Measurements from ENCODE around the gene MAP1A.

Gene MAP1A

DNA sequence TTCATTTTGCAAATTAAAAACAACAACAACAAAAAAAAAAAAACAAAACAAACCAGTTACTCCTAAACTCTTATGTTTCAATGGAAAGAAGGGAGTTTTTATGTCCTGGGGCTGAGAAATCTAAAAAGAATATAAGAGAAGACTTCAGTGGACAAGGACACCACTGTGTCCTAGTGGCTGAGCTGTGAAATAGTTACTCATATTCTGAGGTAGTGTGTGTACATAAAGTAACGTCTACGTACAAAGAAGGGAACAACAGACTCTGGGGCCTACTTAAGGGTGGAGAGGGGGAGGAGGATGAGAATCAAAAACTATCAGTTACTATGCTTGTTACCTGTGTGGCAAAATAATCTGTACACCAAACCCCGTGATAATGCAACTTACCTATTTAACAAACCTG, 18.4 kb upstream of the MAP1A start:
- Mint-ChIP-seq H3K4me3 (no peak overlapping the region), H3K27me3 (no peaks in the 10 kb centered on the region), H3K27ac (no peak overlapping the region), H3K4me1 (ENCODE audit: low read depth) (no peaks in the 10 kb centered on the region), H3K9me3 (no peaks in the 10 kb centered on the region), H3K36me3 (ENCODE audit: low read depth) (no peaks in the 10 kb centered on the region)
- intact Hi-C loops (cut with micrococcal nuclease): no loop called here

DNA sequence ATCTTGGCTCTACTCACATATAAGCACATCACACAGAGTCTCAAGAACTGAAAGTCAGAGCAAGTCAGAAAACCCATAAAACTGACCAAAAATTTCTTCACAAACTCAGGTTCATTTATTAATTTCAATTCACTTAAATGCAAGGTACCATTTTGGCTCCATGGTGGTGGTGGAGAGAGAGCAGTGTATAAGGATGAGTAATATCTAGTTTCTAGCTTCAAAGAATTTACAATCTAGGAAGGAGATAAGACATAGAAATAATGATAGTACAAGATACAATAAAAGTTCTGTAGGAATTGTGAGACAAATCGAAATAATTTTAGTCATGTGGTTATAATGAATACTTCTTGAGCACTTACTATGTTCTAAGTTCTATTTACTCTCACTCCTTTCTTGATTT, 17.8 kb upstream of the MAP1A start:
- Mint-ChIP-seq H3K4me1 (ENCODE audit: low read depth) (no peaks in the 10 kb centered on the region), H3K27me3 (no peaks in the 10 kb centered on the region), H3K9me3 (no peaks in the 10 kb centered on the region), H3K27ac (no peak overlapping the region), H3K4me3 (no peak overlapping the region), H3K36me3 (ENCODE audit: low read depth) (no peaks in the 10 kb centered on the region)
- intact Hi-C loops (cut with micrococcal nuclease): no loop called here

DNA sequence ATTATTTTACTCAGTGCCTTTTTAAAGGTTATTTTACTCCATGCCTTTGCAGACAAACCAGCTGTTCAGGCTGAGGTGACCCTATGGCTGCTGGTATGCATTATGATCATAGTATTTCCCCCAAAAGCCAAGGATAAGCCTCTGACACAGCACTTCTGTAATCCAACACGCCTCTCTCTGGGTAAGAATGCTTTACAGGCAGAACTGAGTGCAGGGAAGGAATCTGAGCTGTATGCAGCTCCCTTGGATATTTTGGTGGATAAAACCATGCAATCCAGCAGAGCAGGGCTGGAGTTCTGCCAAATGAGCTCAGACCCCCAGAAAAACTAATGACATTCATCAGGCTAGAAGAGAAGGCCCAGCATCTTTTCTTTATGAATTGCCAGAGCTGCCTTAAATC, 11.7 kb upstream of the MAP1A start:
- Mint-ChIP-seq H3K27ac (no peak overlapping the region), H3K4me3 (no peak overlapping the region), H3K4me1 (ENCODE audit: low read depth) (peaks cover 13% of the 10 kb centered on the region), H3K9me3 (no peaks in the 10 kb centered on the region), H3K27me3 (no peaks in the 10 kb centered on the region), H3K36me3 (ENCODE audit: low read depth) (peaks cover 7% of the 10 kb centered on the region)
- intact Hi-C loops (cut with micrococcal nuclease): no loop called here

DNA sequence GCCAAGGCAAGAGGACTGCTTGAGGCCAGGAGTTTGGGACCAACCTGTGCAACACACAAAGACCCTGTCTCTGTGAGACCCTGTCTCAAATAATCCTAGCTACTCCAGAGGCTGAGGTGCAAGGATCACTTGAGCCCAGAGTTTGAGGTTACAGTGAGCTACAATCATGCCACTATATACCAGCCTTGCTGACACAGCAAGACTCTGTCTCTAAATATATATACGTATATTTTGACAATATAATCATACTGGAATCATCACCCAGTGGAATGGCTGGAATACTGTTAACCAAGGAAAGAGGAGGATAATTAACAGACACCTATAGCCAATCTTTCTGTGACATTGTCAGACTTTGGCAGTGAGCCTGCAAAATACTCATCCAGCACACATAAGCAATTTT, 9.0 kb upstream of the MAP1A start:
- peaks cover 25% of the 10 kb centered on the region for H3K4me1 Mint-ChIP-seq (ENCODE audit: low read depth)
- peaks cover 17% of the 10 kb centered on the region for H3K27me3 Mint-ChIP-seq

DNA sequence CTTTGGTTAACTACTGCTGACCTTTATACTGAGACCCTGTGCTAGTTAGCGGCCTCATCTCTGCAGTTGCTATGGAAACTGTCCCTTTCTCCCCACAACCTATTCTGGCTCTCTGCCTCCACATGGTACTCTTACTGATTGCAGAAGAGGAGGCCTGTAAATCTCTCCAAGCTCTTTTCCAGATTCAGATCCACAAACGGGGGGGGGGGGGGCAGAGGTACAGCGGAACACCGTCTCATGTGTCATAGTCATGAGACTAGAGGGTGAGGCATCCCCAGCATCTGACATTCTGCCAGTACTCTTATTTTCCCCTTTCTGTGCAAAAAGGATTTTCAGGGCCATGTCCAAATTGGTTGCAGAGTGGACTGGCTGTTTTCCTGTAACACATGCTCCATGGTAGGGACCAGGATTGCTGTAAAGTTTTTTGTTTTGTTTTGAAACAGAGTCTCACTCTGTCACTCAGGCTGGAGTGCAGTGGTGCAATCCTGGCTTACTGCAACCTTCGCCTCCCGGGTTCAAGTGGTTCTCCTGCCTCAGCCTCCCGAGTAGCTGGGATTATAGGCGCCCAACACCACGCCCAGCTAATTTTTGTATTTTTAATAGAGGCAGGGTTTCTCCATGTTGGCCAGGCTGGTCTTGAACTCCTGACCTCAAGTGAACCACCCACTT, 8.3 kb upstream of the MAP1A start:
- Mint-ChIP-seq H3K36me3 (ENCODE audit: low read depth) (peaks cover 7% of the 10 kb centered on the region), H3K4me1 (ENCODE audit: low read depth) (peaks cover 30% of the 10 kb centered on the region), H3K27ac (no peak overlapping the region), H3K9me3 (no peaks in the 10 kb centered on the region), H3K4me3 (no peak overlapping the region), H3K27me3 (peaks cover 17% of the 10 kb centered on the region)
- intact Hi-C loops (cut with micrococcal nuclease): no loop called here

More for the DNA sequence above, 9.0 kb upstream of the MAP1A start:
- H3K9me3 Mint-ChIP-seq: no peaks in the 10 kb centered on the region
- H3K36me3 Mint-ChIP-seq (ENCODE audit: low read depth): peaks cover 7% of the 10 kb centered on the region
- no peak overlapping the region for H3K4me3 Mint-ChIP-seq
- intact Hi-C loops (cut with micrococcal nuclease): no loop called here
- H3K27ac Mint-ChIP-seq: no peak overlapping the region

DNA sequence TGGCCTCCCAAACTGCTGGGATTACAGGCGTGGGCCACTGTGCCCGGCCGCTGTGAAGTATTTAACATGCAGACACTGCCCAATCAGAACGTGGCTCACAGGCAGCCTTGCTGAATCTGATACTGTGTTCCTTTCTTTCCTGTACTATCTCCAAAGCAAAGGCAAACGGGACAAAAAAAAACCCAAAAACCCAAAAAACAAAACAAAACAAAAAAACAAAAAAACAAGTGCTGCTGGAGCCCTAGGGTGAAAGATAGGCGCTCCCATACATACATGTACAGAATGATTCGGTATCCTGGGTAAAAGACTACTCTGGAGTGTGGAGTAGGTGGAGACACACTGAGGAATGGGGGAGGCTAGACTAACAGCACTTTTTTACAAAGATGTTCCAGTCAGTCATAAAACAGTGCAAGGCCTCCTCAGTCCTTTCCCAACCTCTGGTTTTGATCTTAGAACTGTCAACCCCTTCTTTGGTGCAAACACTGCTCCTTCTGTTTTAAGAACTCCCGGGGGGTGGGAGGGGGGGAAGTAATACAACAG, 7.7 kb upstream of the MAP1A start:
- H3K27ac Mint-ChIP-seq: peak overlapping the region; percentile 97
- H3K27me3 Mint-ChIP-seq: peaks cover 17% of the 10 kb centered on the region
- peaks cover 7% of the 10 kb centered on the region for H3K36me3 Mint-ChIP-seq (ENCODE audit: low read depth)
- peak overlapping the region; percentile 83 for H3K4me3 Mint-ChIP-seq
- H3K4me1 Mint-ChIP-seq (ENCODE audit: low read depth): peaks cover 34% of the 10 kb centered on the region
- H3K9me3 Mint-ChIP-seq: no peaks in the 10 kb centered on the region
- intact Hi-C loops (cut with micrococcal nuclease): loop anchor here (1.0 kb wide), 1 partner anchor 16 kb away; the partner anchor contains the start of gene TP53BP1

DNA sequence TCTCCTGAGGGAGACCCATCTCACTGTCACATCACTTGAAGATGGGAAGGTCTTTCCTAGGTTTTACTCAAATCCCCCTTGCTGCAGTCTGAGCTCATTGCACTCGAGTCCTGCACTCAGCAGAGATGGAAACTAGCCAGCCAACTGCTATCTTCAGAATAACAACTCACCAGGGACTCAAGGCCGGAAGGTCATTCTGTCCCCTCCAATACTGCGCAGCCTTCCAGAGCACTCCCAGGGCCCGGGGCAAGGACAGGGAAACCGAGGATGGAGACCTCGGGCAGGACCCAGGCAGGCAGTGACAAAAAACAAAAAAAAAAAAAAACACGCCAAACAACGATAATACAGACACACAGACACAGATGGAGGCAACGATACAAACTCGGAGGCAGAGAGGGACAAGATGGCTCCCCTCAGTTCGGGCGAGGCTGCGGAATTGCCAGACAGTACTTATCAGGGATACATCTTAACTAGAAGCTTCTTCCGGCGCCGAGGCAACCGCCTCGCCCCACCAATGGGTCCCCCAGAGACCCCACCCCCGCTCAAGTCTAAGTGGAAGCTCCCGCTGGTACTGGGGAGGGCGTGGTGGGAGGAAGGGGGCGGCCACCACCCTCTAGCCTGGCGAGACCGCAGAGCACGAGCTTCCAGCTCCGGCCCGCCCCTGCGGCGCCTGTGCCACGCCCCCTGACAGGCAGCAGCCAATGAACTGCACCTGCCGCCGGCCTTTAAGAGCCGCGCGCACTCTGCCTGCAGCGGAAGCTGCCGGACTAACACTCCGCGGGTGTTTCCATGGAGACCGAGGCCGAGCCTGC, 7.0 kb upstream of the MAP1A start:
- intact Hi-C loops (cut with micrococcal nuclease): loop anchor here (1.0 kb wide), 1 partner anchor 17 kb away; the partner anchor contains the start of gene TP53BP1
- Mint-ChIP-seq H3K9me3 (no peaks in the 10 kb centered on the region), H3K36me3 (ENCODE audit: low read depth) (peaks cover 7% of the 10 kb centered on the region), H3K27ac (peak overlapping the region; percentile 97), H3K4me1 (ENCODE audit: low read depth) (peaks cover 34% of the 10 kb centered on the region), H3K4me3 (peak overlapping the region; percentile 83), H3K27me3 (peaks cover 17% of the 10 kb centered on the region)

DNA sequence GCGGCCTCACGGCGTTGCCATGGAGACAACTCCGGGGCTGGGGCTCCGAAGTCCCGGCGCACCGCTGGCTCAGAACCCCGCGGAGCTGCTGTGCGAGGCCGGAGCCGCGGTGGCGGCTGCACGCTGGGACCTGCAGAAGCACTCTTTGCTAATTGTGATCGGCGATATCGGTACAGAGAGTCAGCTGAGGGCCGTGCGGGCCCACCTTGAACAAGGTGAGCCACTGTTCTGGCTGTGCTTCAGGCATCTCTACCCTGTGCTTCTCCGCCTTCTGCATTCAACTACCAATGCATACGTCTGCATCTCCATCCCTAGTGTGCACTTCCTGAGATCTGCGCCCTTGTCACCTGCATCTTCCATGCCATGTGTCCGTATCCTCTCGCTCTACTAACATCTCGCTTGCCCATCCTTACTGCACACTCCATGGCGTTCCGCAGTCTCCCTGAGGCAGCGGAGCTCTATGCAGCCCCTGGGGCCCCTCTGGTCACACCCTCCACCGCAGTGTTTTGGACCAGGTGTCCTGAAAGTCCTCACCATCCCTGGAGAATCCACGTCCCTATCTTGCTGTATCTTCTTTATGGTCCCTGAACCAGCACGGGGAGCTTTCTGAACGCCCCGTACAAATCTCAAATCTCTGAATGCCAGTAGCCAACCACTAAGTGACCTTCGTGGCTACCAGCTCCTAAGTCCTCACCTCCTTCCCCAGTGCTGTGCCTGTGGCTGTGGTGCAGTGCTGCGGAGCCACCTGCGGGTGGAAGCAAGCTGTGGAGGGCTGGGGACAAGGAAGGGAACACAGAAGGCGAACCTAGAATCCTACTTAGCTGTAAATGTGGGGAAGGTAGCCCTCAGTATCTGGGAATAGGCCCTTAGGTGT, 6.2 kb upstream of the MAP1A start:
- H3K9me3 Mint-ChIP-seq: no peaks in the 10 kb centered on the region
- H3K27ac Mint-ChIP-seq: peak overlapping the region; percentile 97
- H3K4me1 Mint-ChIP-seq (ENCODE audit: low read depth): peaks cover 41% of the 10 kb centered on the region
- peaks cover 7% of the 10 kb centered on the region for H3K36me3 Mint-ChIP-seq (ENCODE audit: low read depth)
- H3K27me3 Mint-ChIP-seq: peaks cover 20% of the 10 kb centered on the region
- H3K4me3 Mint-ChIP-seq: peak overlapping the region; percentile 83
- intact Hi-C loops (cut with micrococcal nuclease): no loop called here

DNA sequence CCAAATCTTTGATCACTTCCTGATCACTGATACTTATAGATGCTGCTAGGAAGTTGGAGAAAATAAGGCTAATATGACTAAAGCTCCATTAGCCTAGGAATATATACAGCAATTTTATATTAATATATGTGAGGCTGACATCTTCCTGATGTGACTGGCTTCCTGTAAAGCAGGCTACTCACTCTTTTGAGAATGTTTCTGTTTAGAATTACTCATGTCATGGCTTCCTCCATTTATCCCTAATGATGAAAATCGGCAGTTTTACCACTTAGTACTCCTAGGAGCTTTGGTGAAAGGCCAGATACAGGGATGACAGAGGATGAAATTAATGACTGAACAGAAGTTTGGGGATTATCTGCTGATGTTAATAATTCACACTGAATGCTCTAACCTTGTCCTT, 3.9 kb upstream of the MAP1A start:
- Mint-ChIP-seq H3K36me3 (ENCODE audit: low read depth) (peaks cover 7% of the 10 kb centered on the region), H3K4me3 (no peak overlapping the region), H3K27ac (no peak overlapping the region), H3K4me1 (ENCODE audit: low read depth) (peaks cover 64% of the 10 kb centered on the region), H3K9me3 (no peaks in the 10 kb centered on the region), H3K27me3 (peaks cover 40% of the 10 kb centered on the region)
- intact Hi-C loops (cut with micrococcal nuclease): no loop called here

DNA sequence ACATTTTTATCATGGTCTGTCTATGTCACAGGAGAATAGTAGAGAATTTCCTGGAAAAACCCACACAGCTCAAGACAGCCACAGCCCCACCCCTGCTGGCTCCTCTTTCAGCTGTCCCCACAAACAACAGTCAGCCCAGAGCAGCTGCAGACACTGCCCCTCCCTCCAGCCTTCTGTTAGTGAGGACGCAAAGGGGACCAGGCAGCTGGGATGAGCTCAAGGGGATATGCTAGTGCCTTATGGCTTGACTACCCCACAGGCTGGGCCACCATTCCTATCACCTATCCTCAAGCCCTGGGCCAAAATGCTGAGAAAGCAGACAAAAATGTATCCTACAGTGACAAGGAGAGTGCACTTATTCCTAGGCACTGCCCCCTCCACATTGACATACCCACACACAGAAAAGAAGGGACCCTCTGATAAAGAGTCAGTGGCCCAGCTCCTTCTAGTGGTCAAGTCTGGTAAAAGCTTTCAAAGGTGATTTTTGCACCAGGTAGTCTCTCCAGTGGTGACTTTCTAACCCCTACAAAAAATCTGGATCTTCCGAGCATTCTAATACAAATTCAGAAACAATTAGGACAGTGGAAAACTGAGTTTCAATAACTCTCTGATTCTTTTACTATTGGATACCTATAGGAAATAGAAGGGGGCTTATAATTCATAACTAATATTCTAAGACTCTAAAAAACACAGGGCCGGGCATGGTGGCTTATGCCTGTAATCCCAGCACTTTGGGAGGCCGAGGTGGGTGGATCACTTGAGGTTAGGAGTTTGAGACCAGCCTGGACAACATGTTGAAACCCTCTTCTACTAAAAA, 3.0 kb upstream of the MAP1A start:
- Mint-ChIP-seq H3K4me1 (ENCODE audit: low read depth) (peaks cover 72% of the 10 kb centered on the region), H3K4me3 (no peak overlapping the region), H3K36me3 (ENCODE audit: low read depth) (peaks cover 7% of the 10 kb centered on the region), H3K27me3 (peaks cover 49% of the 10 kb centered on the region), H3K27ac (no peak overlapping the region), H3K9me3 (no peaks in the 10 kb centered on the region)
- intact Hi-C loops (cut with micrococcal nuclease): no loop called here

DNA sequence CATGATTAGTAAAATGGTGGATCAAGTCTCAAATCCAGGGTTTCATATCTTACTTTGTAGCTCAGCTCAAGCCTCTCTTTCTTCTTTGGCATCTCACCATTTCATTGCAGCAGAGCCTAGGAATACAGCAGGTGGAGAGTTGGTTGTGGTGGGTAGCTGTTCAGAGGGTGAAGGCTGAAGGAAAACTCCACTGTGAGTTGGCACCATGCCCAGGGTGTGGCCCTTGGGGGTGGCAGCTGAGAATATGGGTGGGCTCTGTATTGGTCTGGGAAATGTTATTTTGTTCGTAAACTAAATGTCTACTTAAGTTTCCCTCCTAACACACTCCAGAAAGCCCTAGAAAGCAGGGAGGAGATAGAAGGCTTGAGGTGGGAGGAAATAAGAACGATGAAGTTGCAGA, 1.7 kb upstream of the MAP1A start:
- intact Hi-C loops (cut with micrococcal nuclease): no loop called here
- H3K27ac Mint-ChIP-seq: no peak overlapping the region
- no peak overlapping the region for H3K4me3 Mint-ChIP-seq
- no peaks in the 10 kb centered on the region for H3K36me3 Mint-ChIP-seq (ENCODE audit: low read depth)
- H3K27me3 Mint-ChIP-seq: peaks cover 52% of the 10 kb centered on the region
- H3K4me1 Mint-ChIP-seq (ENCODE audit: low read depth): peaks cover 72% of the 10 kb centered on the region
- H3K9me3 Mint-ChIP-seq: no peaks in the 10 kb centered on the region

DNA sequence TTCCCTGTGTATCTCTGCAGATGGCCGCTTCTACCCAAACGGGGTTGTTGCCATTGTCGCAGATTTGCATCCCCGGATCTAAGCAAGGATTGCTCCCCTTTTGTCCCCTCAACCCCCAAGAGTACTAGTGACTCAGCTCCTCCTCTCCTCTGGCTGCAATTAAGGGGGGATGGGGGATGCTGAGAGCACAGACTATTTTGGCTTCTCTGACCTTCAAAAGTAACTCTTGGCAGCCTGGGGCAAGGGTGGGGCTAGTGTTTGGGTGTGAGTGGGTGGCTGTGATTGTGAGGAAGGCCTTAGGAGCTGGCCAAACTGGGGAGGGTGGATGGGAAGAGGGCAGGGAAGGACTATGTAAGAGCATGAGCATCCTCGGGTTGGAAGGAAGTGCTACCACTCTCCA, 1.2 kb upstream of the MAP1A start:
- no peak overlapping the region for H3K27ac Mint-ChIP-seq
- H3K4me3 Mint-ChIP-seq: no peak overlapping the region
- H3K36me3 Mint-ChIP-seq (ENCODE audit: low read depth): no peaks in the 10 kb centered on the region
- H3K4me1 Mint-ChIP-seq (ENCODE audit: low read depth): peaks cover 68% of the 10 kb centered on the region
- peaks cover 49% of the 10 kb centered on the region for H3K27me3 Mint-ChIP-seq
- H3K9me3 Mint-ChIP-seq: no peaks in the 10 kb centered on the region
- intact Hi-C loops (cut with micrococcal nuclease): no loop called here

DNA sequence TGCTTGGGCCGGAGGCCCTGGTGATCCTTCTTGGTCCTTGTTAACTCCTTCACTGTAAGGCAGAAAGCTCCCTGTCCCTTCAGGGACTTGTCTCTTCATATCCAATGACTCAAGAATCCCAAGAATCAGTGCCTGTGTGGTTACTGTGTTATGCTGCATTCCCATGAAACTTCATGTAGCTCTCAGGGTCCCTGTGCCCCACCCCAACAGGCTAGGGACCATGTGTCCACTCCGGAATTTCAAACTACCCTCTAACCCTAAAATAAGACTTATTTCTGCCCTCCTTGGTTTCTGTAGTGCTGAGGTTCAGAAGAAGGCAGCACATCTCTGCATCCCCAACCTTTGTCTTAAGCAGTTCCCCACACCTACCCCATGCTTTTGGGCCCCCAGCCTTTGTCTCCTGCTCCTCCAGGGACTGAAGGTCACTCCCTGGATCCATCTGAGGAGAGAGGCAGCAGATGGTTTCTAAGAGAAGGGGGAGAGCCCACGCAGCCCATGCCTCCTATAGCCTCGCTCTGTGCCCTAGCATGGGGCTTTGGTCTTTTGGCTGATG, 531 bp upstream of the MAP1A start:
- Mint-ChIP-seq H3K4me3 (peak overlapping the region; percentile 63), H3K36me3 (ENCODE audit: low read depth) (no peaks in the 10 kb centered on the region), H3K4me1 (ENCODE audit: low read depth) (peaks cover 64% of the 10 kb centered on the region), H3K27me3 (peaks cover 42% of the 10 kb centered on the region), H3K9me3 (no peaks in the 10 kb centered on the region), H3K27ac (peak overlapping the region; percentile 61)
- intact Hi-C loops (cut with micrococcal nuclease): no loop called here

Data from dendritic cell treated with granulocyte-macrophage colony-stimulating factor and Interleukin-4, amounts not matched to agents 40 ng/mL and 50 ng/mL, for 4 days (primary cell).